ENCODE measurements around the gene NOS3. TPM values are rescaled to one million over a fixed set of nuclear protein-coding genes. Genes with fewer than 3 reads are reported as not detected.
A peak's percentile ranks its signal among the peaks of the same experiment; 100 is the strongest.

Gene NOS3
- total RNA-seq, 1 donor from 2014 or later: 15.1 TPM

DNA sequence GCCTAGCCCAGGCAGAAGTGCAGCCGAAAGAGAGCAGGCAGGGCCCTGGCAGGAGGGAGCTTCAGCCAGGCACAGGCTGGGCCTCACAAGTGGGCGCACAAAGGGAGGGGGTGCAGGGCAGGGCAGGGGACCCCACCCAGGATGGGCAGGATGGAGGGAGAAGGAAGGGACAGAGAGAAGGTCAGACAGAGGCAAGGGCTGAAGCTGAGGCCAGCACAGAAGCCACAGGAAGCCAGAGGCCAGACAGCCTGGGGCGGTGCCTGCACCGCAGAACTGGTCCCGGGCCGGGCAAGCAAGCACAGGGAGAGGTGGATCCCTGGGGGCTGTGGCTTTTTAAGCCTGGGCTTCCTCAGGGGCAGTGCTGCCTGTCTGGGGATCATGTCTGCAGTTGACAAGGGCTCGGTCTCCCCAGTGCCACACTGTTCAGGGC is 16.7 kb downstream of the NOS3 start:
- H3K9me3 ChIP-seq: no peaks in the 10 kb centered on the region
- H3K4me1 ChIP-seq: peaks cover 61% of the 10 kb centered on the region
- H3K27ac ChIP-seq: peak overlapping the region; percentile 62
- peaks cover 4% of the 10 kb centered on the region for H3K27me3 ChIP-seq (ENCODE audit: low read depth)
- TF ChIP-seq, protein P1, sequence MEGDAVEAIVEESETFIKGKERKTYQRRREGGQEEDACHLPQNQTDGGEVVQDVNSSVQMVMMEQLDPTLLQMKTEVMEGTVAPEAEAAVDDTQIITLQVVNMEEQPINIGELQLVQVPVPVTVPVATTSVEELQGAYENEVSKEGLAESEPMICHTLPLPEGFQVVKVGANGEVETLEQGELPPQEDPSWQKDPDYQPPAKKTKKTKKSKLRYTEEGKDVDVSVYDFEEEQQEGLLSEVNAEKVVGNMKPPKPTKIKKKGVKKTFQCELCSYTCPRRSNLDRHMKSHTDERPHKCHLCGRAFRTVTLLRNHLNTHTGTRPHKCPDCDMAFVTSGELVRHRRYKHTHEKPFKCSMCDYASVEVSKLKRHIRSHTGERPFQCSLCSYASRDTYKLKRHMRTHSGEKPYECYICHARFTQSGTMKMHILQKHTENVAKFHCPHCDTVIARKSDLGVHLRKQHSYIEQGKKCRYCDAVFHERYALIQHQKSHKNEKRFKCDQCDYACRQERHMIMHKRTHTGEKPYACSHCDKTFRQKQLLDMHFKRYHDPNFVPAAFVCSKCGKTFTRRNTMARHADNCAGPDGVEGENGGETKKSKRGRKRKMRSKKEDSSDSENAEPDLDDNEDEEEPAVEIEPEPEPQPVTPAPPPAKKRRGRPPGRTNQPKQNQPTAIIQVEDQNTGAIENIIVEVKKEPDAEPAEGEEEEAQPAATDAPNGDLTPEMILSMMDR (IDR thresholded peaks at IDR 0.05): no peak
- intact Hi-C loops (cut with DNase I): no loop called here
- H3K36me3 ChIP-seq: no peaks in the 10 kb centered on the region
- H3K4me3 ChIP-seq: no peak overlapping the region
- ATAC-seq (peak in 1 of 2 donors; percentile 8), DNase-seq (no peak)

DNA sequence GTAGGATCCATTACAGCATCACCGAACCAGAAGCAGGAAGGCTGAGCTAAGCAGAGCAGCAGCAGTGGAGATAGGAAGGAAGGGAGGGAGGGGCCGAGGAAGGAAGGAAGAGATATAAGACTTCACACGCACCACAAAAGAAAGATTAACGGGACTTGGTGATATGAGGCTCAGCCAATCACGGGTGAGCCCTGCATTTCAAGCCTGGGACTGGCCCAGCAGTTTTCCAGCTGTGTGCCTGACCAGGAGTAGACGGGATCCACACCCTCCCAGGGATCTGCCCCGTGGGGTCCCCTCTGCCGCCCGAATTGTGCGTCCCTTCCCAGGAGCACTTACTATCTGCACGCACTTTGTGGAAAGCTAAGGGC is 17.3 kb downstream of the NOS3 start:
- ATAC-seq: peak in 1 of 2 donors; percentile 7
- H3K9me3 ChIP-seq: no peaks in the 10 kb centered on the region
- peaks cover 64% of the 10 kb centered on the region for H3K4me1 ChIP-seq
- no peak for DNase-seq
- H3K27ac ChIP-seq: peak overlapping the region; percentile 43
- peak overlapping the region; percentile 29 for H3K4me3 ChIP-seq
- H3K27me3 ChIP-seq (ENCODE audit: low read depth): peaks cover 6% of the 10 kb centered on the region
- intact Hi-C loops (cut with DNase I): no loop called here
- H3K36me3 ChIP-seq: no peaks in the 10 kb centered on the region
- TF ChIP-seq, protein P1 (IDR thresholded peaks at IDR 0.05): no peak

DNA sequence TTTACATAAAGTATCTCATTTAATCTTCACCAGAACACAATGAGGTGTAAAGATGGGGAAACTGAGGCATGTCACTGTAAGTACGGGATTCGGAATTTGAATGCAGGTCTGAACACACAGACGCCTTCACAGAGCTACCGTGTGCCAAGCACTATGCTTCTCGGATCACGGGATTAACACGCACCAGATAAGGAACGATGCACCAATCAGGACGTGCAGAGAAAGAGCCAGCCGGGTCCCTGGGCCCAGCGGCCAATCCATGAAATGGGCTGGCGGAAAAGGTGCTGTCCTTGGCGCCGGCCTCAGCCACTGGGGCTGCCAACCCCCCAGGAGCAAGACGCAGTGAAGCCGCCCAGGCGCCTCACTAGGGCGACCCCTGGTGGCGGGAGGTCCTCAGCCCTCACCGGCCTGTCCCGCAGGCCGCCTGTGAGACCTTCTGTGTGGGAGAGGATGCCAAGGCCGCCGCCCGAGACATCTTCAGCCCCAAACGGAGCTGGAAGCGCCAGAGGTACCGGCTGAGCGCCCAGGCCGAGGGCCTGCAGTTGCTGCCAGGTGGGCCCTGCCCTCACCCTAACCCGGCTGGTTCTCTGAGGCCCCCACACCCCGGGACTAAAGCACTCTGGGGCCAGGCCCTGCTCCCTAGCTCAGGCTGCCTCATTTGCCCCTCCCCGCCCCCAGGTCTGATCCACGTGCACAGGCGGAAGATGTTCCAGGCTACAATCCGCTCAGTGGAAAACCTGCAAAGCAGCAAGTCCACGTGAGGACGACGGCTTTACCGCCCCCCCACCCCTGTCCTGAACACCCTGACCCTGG is 17.9 kb downstream of the NOS3 start:
- Histone ChIP-seq H3K27ac (peak overlapping the region; percentile 43), H3K27me3 (ENCODE audit: low read depth) (peaks cover 7% of the 10 kb centered on the region), H3K9me3 (no peaks in the 10 kb centered on the region), H3K36me3 (no peaks in the 10 kb centered on the region), H3K4me3 (peak overlapping the region; percentile 29), H3K4me1 (peaks cover 64% of the 10 kb centered on the region)
- TF ChIP-seq, protein P1 (IDR thresholded peaks at IDR 0.05): peak; percentile 82
- intact Hi-C loops (cut with DNase I): no loop called here
- ATAC-seq (peak; percentile 57), DNase-seq (peak; percentile 73)

DNA sequence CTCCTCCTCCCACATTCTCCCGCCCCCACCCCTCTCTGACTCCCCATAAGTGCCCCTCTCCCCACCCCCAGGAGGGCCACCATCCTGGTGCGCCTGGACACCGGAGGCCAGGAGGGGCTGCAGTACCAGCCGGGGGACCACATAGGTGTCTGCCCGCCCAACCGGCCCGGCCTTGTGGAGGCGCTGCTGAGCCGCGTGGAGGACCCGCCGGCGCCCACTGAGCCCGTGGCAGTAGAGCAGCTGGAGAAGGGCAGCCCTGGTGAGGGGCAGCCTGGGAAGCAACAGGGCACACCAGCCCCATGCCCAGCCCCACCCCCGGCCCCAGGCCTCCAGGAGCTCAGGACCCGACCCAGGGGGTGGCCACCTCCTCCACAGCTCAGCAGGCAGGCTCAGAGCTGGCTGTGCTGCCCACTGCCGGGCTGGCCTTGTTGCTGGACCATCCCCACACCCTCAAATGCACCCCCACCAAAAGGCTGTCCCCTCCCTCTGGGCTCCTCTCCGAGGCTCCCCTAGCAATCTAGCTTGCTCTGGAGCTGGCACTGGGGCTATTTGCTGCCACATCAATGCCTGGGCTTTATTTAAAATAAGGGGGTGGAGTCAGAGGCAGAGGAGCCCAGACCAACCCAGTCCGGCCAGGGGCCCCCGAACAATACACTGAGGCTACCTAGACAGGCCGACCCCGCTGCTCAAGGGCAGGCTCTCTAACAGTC is 18.7 kb downstream of the NOS3 start:
- TF ChIP-seq, protein P1 (IDR thresholded peaks at IDR 0.05): no peak
- Histone ChIP-seq H3K27me3 (ENCODE audit: low read depth) (peaks cover 13% of the 10 kb centered on the region), H3K4me1 (peaks cover 64% of the 10 kb centered on the region), H3K4me3 (no peak overlapping the region), H3K9me3 (no peaks in the 10 kb centered on the region), H3K27ac (peak overlapping the region; percentile 62), H3K36me3 (no peaks in the 10 kb centered on the region)
- DNase-seq (no peak), ATAC-seq (no peak)
- intact Hi-C loops (cut with DNase I): no loop called here

DNA sequence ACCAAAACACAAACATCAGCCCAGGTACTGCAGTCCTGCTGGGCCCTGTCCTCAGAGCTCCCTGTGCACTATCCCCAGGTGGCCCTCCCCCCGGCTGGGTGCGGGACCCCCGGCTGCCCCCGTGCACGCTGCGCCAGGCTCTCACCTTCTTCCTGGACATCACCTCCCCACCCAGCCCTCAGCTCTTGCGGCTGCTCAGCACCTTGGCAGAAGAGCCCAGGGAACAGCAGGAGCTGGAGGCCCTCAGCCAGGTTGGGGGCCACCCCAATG is 19.2 kb downstream of the NOS3 start:
- no peak for DNase-seq
- H3K36me3 ChIP-seq: no peaks in the 10 kb centered on the region
- TF ChIP-seq, protein P1 (IDR thresholded peaks at IDR 0.05): no peak
- peak overlapping the region; percentile 62 for H3K27ac ChIP-seq
- peaks cover 13% of the 10 kb centered on the region for H3K27me3 ChIP-seq (ENCODE audit: low read depth)
- H3K4me3 ChIP-seq: peak overlapping the region; percentile 29
- no peak for ATAC-seq
- peaks cover 64% of the 10 kb centered on the region for H3K4me1 ChIP-seq
- intact Hi-C loops (cut with DNase I): no loop called here
- no peaks in the 10 kb centered on the region for H3K9me3 ChIP-seq

Data from lower lobe of right lung (tissue), 2 donors.